H1 (cell line): Measurements from ENCODE around the gene PTPRE. TPM values are rescaled to one million over a fixed set of nuclear protein-coding genes. Genes with fewer than 3 reads are reported as not detected.

Experiments used
- CTCF ChIA-PET: fragments of 300-600 bp; sonication (Branson Sonifier 250); formaldehyde crosslinking; loops from one replicate; lab custom pipeline; 2021; ENCODE audit not compliant: partially characterized antibody; lab: Charles Lee
- POLR2A ChIA-PET: fragments of 300-600 bp; sonication (Branson Sonifier 250); formaldehyde crosslinking; loops from one replicate; lab custom pipeline; 2021; ENCODE audit warnings: inconsistent platforms; ENCODE audit not compliant: partially characterized antibody; lab: Charles Lee
- DNase-seq, 2 experiments: peaks; one replicate each; pipeline versions ENCODE4 v3.0.0 to v3.0.0-alpha.2; 2010 to 2022; ENCODE audit warnings: low spot score in 2 of 2, low read depth in 1 of 2, mixed read lengths in 1 of 2
- FAIRE-seq: peaks from 2 replicates; lab custom pipeline; 2011; peaks lifted over from hg19 to GRCh38; lab: Jason Lieb, UNC
- H2AFZ ChIP-seq: 2 replicates; pipeline ENCODE4 v1.8.1; 2012; ENCODE audit warnings: low read length, inconsistent platforms
- H2AK5ac ChIP-seq: 2 replicates; pipeline ENCODE4 v1.6.1; 2013; ENCODE audit warnings: low read depth, low read length
- H2BK120ac ChIP-seq: replicated peaks from 2 replicates; pipeline ENCODE3; 2013; ENCODE audit warnings: low read depth, low read length, inconsistent platforms
- H2BK12ac ChIP-seq: 2 replicates; pipeline ENCODE4 v1.6.1; 2013; ENCODE audit warnings: low read depth, low read length
- H2BK15ac ChIP-seq: 2 replicates; pipeline ENCODE4 v1.6.1; 2013; ENCODE audit warnings: low read length
- H2BK20ac ChIP-seq: 2 replicates; pipeline ENCODE4 v1.6.1; 2013; ENCODE audit warnings: low read length
- H2BK5ac ChIP-seq: 2 replicates; pipeline ENCODE4 v1.6.1; 2013; ENCODE audit warnings: low read depth, low read length
- H3K14ac ChIP-seq: 2 replicates; pipeline ENCODE4 v1.6.1; 2013; ENCODE audit warnings: inconsistent platforms; ENCODE audit not compliant: insufficient read length
- H3K18ac ChIP-seq: 2 replicates; pipeline ENCODE4 v1.6.1; 2013; ENCODE audit warnings: low read length; ENCODE audit errors: extremely low read depth
- H3K23ac ChIP-seq: 2 replicates; pipeline ENCODE4 v1.6.1; 2013; ENCODE audit warnings: inconsistent platforms; ENCODE audit not compliant: insufficient read length
- H3K23me2 ChIP-seq: 2 replicates; pipeline ENCODE4 v1.6.1; 2013; ENCODE audit warnings: low read depth, low read length
- H3K27ac ChIP-seq: 2 replicates; pipeline ENCODE4 v1.6.1; 2011; ENCODE audit warnings: low read depth, low read length, inconsistent platforms
- H3K27me3 ChIP-seq, 4 experiments: replicated peaks in 1 of 4; 1 replicate in 1 of 4; 2 replicates in 3 of 4; pipeline versions ENCODE4 v1.6.1 to v1.8.1; 2011 to 2013; ENCODE audit warnings: low read length in 3 of 4, mild to moderate bottlenecking in 3 of 4, inconsistent platforms in 2 of 4, mixed read lengths in 2 of 4, moderate library complexity in 1 of 4; ENCODE audit not compliant: control insufficient read depth in 3 of 4, insufficient read depth in 3 of 4; ENCODE audit errors: extremely low read depth in 1 of 4
- H3K36me3 ChIP-seq, 4 experiments: 2 replicates each; pipeline versions ENCODE4 v1.6.1 to v1.8.1; 2011 to 2013; ENCODE audit warnings: mild to moderate bottlenecking in 4 of 4, low read length in 3 of 4, moderate library complexity in 2 of 4, control low read depth in 1 of 4, inconsistent platforms in 1 of 4; ENCODE audit not compliant: insufficient read depth in 4 of 4, control insufficient read depth in 2 of 4
- H3K4ac ChIP-seq: replicated peaks from 2 replicates; pipeline ENCODE3; 2013; ENCODE audit warnings: low read length, low read depth, mixed read lengths, inconsistent platforms; ENCODE audit not compliant: insufficient read length
- H3K4me1 ChIP-seq, 4 experiments: replicated peaks in 1 of 4; 1 replicate in 1 of 4; 2 replicates in 3 of 4; pipeline versions ENCODE4 v1.6.1 to v1.8.1; 2011 to 2013; ENCODE audit warnings: low read length in 3 of 4, inconsistent platforms in 2 of 4, mixed read lengths in 1 of 4; ENCODE audit not compliant: insufficient read depth in 4 of 4, control insufficient read depth in 3 of 4
- H3K4me2 ChIP-seq, 2 experiments: 2 replicates each; pipeline versions ENCODE4 v1.6.1 to v1.8.1; 2011 to 2013; ENCODE audit warnings: low read depth in 2 of 2, low read length in 2 of 2, control low read depth in 1 of 2, inconsistent platforms in 1 of 2, mild to moderate bottlenecking in 1 of 2; ENCODE audit not compliant: insufficient read depth in 1 of 2
- H3K4me3 ChIP-seq, 4 experiments: fragments of 200-600, 300-600 bp in 1 of 4; sonication (generic), shearing (Covaris generic), sonication (Bioruptor Twin) in 1 of 4; 2 replicates each; pipeline versions ENCODE4 v1.5.1 to v1.8.1; 2011 to 2016; ENCODE audit warnings: low read length in 4 of 4, low read depth in 3 of 4, control low read depth in 2 of 4, inconsistent platforms in 2 of 4, mild to moderate bottlenecking in 2 of 4, mixed read lengths in 1 of 4, moderate library complexity in 1 of 4; ENCODE audit not compliant: insufficient read depth in 2 of 4; ENCODE audit errors: extremely low read depth in 1 of 4
- H3K56ac ChIP-seq: replicated peaks from 2 replicates; pipeline ENCODE3; 2013; ENCODE audit warnings: low read depth, mild to moderate bottlenecking, mixed read lengths, low read length, inconsistent platforms; ENCODE audit not compliant: insufficient read length
- H3K79me1 ChIP-seq: 2 replicates; pipeline ENCODE4 v1.6.1; 2013; ENCODE audit warnings: low read depth, low read length, control low read depth
- H3K79me2 ChIP-seq, 2 experiments: 2 replicates each; pipeline versions ENCODE4 v1.6.1 to v1.8.1; 2012 to 2013; ENCODE audit warnings: low read length in 2 of 2, mild to moderate bottlenecking in 2 of 2, inconsistent platforms in 1 of 2; ENCODE audit not compliant: insufficient read depth in 2 of 2, control insufficient read depth in 1 of 2
- H3K9ac ChIP-seq, 4 experiments: replicated peaks in 1 of 4; 1 replicate in 1 of 4; 2 replicates in 3 of 4; pipeline versions ENCODE4 v1.6.1 to v1.8.1; 2011 to 2013; ENCODE audit warnings: low read depth in 3 of 4, low read length in 3 of 4, control low read depth in 2 of 4, mild to moderate bottlenecking in 2 of 4, moderate library complexity in 2 of 4, inconsistent platforms in 1 of 4; ENCODE audit errors: extremely low read depth in 1 of 4
- H3K9me3 ChIP-seq, 2 experiments: 2 replicates each; pipeline versions ENCODE4 v1.6.1 to v1.8.1; 2012 to 2013; ENCODE audit warnings: mild to moderate bottlenecking in 2 of 2, moderate library complexity in 2 of 2, control low read depth in 1 of 2, inconsistent platforms in 1 of 2, low read depth in 1 of 2, low read length in 1 of 2, mixed read lengths in 1 of 2; ENCODE audit not compliant: insufficient read depth in 2 of 2
- H4K20me1 ChIP-seq, 2 experiments: replicated peaks in 1 of 2; 2 replicates each; pipeline versions ENCODE3 to v1.8.1; 2011 to 2013; ENCODE audit warnings: inconsistent platforms in 2 of 2, low read length in 2 of 2, mild to moderate bottlenecking in 1 of 2; ENCODE audit not compliant: insufficient read depth in 2 of 2, control insufficient read depth in 1 of 2
- H4K5ac ChIP-seq: 2 replicates; pipeline ENCODE4 v1.6.1; 2013; ENCODE audit warnings: low read length, low read depth, mixed read lengths, inconsistent platforms; ENCODE audit not compliant: insufficient read length
- H4K8ac ChIP-seq: 2 replicates; pipeline ENCODE4 v1.8.0; 2013; ENCODE audit warnings: mild to moderate bottlenecking, moderate library complexity, low read length, inconsistent platforms; ENCODE audit not compliant: insufficient read depth; ENCODE audit errors: extremely low read depth
- H4K91ac ChIP-seq: replicated peaks from 2 replicates; pipeline ENCODE3; 2013; ENCODE audit warnings: low read length, mixed read lengths, inconsistent platforms; ENCODE audit not compliant: insufficient read length
- ASH2L ChIP-seq: fragments of 200-600, 300-600 bp; sonication (generic); IDR thresholded peaks from one replicate; pipeline ENCODE4 v1.7.1; 2017; ENCODE audit warnings: low read length
- CBX8 ChIP-seq: fragments of 300-800, 300-1000 bp; sonication (generic); IDR thresholded peaks from 2 replicates; pipeline ENCODE4 v1.7.1; 2016; ENCODE audit warnings: low read depth, low read length, borderline replicate concordance
- CHD1 ChIP-seq: IDR thresholded peaks from 2 replicates; pipeline ENCODE4 v1.6.1; 2012; ENCODE audit warnings: low read depth, low read length, improper control_type of control experiment
- KDM1A ChIP-seq: fragments of 200-600, 300-600 bp; sonication (generic); IDR thresholded peaks from 2 replicates; pipeline ENCODE4 v1.7.1; 2016; ENCODE audit warnings: mild to moderate bottlenecking, low read length, borderline replicate concordance
- POLR2AphosphoS5 ChIP-seq: IDR thresholded peaks from 2 replicates; pipeline ENCODE4 v1.6.1; 2011; ENCODE audit warnings: low read depth, low read length
- TAF1 ChIP-seq: IDR thresholded peaks from 2 replicates; pipeline ENCODE4 v1.6.1; 2011; ENCODE audit warnings: mild to moderate bottlenecking, low read depth, low read length
- TBP ChIP-seq: IDR thresholded peaks from 2 replicates; pipeline ENCODE4 v1.6.1; 2011; ENCODE audit warnings: low read depth, low read length, improper control_type of control experiment
- TEAD4 ChIP-seq: IDR thresholded peaks from 2 replicates; pipeline ENCODE4 v1.6.1; 2012; ENCODE audit warnings: low read depth, low read length, inconsistent platforms, mixed read lengths
- WGBS, 2 experiments: shearing (Covaris generic) in 1 of 2; methylation state at CpG; one replicate each; pipeline versions ENCODE4 v1.1.6 to v1.1.7; 2013 to 2015; ENCODE audit warnings: low lambda C conversion rate in 2 of 2, mixed read lengths in 2 of 2, inconsistent platforms in 1 of 2, low coverage in 1 of 2, missing lambda C conversion rate in 1 of 2; ENCODE audit not compliant: insufficient replicate concordance in 2 of 2, insufficient coverage in 1 of 2, insufficient read length in 1 of 2; ENCODE audit errors: extremely low coverage in 1 of 2, missing lambda C conversion rate in 1 of 2; 5-methylcytosine and 5-hydroxymethylcytosine counted together
- polyA plus RNA-seq, 7 experiments: library from polyadenylated mRNA; depleted of rRNA in 3 of 7; stranded (reverse) in 5 of 7; unstranded in 2 of 7; fragments of >200 nt in 5 of 7; fragments of 200-250 nt in 2 of 7; gene quantifications; 1 replicate in 5 of 7; 2 replicates in 1 of 7; 4 replicates in 1 of 7; pipeline versions ENCODE4 v1.2.1 to v1.2.3, GENCODE V29; 2011 to 2013; ENCODE audit warnings: missing spikeins in 2 of 7, mixed read lengths in 2 of 7
- total RNA-seq: library from RNA; stranded (reverse); fragmentation: NEBNext Ultra II Directional; extraction: Animal tissue kit (Norgen Biotek cat#: 25700); gene quantifications from 2 replicates; pipeline ENCODE4 v1.2.1, GENCODE V29; 2021
- TF ChIP-seq, protein P1 (sequence below): IDR thresholded peaks from 2 replicates; pipeline ENCODE4 v1.6.1; 2012; ENCODE audit warnings: inconsistent platforms
- TF ChIP-seq, protein P2 (sequence below): IDR thresholded peaks from 2 replicates; pipeline ENCODE4 v1.6.1; 2011; ENCODE audit warnings: low read length, improper control_type of control experiment

PTPRE gene
- total and polyA plus RNA-seq, 2 of the 8 experiments (the other 6 are each of a cell fraction or from before 2014, with no cell fraction given) = 0.33 to 0.54 TPM

DNA sequence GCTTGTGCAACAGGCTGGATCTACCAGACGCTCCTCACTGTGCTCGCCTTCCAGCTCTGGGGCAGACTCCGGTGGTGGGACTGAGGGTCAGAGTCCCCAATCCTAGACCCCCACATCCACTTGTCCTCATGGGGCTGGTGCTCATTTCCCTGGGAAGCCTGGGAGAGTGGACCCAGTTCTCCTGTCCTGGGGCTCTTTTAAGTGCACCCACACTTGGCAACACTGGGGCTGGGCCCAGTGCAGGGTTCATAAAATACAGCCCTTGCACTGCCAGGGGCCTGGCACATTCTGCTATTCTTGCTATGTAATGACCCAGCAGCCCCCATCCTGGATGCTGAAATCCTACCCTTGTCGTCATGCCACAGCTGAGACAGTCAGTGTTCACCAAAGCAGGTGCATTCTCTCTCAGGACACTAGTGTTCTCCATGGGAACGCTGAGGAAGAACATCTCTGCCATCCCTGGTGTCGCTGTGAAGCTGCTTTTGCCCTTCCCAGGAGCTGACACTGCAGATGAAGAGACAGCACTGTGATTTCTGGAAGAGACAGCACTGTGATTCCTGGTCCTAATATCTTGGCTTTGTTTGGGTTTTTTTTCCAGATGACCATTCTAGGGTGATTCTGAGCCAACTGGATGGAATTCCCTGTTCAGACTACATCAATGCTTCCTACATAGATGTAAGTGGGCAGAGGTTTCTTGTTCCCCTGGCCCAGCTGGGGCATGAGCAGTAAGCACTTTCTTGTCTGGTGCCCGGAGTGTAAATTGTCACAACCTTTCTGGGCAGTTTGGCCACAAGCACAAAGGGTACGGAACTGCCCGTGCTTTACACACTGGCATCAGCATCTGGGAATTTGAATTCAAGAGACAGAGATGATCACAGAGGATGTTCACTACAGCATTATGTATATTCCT, 153.7 kb downstream of the PTPRE start:
- Histone ChIP-seq H3K79me2 (no peaks in the 10 kb centered on the region), H4K5ac (no peak overlapping the region), H4K8ac (no peak overlapping the region), H3K18ac (no peak overlapping the region), H2AK5ac (peak overlapping the region; percentile 100; the same call in 1 of the 2 replicates), H3K36me3 (no peaks in the 10 kb centered on the region), H3K23ac (no peak overlapping the region), H4K20me1 (peaks cover 0 to 5% of the 10 kb centered on the region in 2 experiments), H3K14ac (no peak overlapping the region), H2BK120ac (no peak overlapping the region), H2AFZ (no peak overlapping the region), H3K4me1 (peaks cover 9 to 21% (median 15%) of the 10 kb centered on the region in 4 experiments), H4K91ac (no peak overlapping the region), H2BK5ac (peak overlapping the region; percentile 75; the same call in 1 of the 2 replicates), H3K4me3 (no peak overlapping the region), H3K56ac (no peak overlapping the region), H2BK15ac (no peak overlapping the region), H3K4ac (no peak overlapping the region), H3K27me3 (no peaks in the 10 kb centered on the region), H2BK12ac (peak overlapping the region; percentile 98; the same call in 1 of the 2 replicates), H3K9me3 (no peaks in the 10 kb centered on the region), H2BK20ac (no peak overlapping the region), H3K4me2 (no peak overlapping the region), H3K23me2 (peaks cover 6% of the 10 kb centered on the region; the same call in 1 of the 2 replicates), H3K9ac (no peak overlapping the region), H3K27ac (no peak overlapping the region), H3K79me1 (no peaks in the 10 kb centered on the region)
- no peak for FAIRE-seq
- POLR2A ChIA-PET = no interaction called here
- WGBS, 2 experiments = 90% methylated on average over 9 of the region's 9 CpGs; no CpG with 5 or more reads in 1 of the 2 experiments
- CTCF ChIA-PET = interaction anchor here (1.6 to 3.4 kb wide), 7 partner anchors 8 to 155 kb away, joined by 5 to 26 read pairs (median 9); no protein-coding TSS in a partner anchor
- no peak for DNase-seq
- TF ChIP-seq ASH2L (no peak), CHD1 (no peak), KDM1A (no peak), TEAD4 (no peak), TAF1 (no peak), CBX8 (no peak), TBP (no peak), POLR2AphosphoS5 (no peak)
- TF ChIP-seq, protein P1, sequence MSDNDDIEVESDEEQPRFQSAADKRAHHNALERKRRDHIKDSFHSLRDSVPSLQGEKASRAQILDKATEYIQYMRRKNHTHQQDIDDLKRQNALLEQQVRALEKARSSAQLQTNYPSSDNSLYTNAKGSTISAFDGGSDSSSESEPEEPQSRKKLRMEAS = no peak
- TF ChIP-seq, protein P2, sequence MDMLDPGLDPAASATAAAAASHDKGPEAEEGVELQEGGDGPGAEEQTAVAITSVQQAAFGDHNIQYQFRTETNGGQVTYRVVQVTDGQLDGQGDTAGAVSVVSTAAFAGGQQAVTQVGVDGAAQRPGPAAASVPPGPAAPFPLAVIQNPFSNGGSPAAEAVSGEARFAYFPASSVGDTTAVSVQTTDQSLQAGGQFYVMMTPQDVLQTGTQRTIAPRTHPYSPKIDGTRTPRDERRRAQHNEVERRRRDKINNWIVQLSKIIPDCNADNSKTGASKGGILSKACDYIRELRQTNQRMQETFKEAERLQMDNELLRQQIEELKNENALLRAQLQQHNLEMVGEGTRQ = no peak
